CD4-positive, alpha-beta T cell treated with Interleukin-4 for 1 hour (primary cell): ENCODE results near the gene PHRF1.

Experiments used
- DNase-seq, 2 donors: peaks; one replicate each; pipeline ENCODE4 v3.0.0-alpha.2; 2020 to 2022

Gene PHRF1

GRCh38 chr11:598005-598680 is 21.9 kb downstream of the PHRF1 start:
- DNase-seq = no peak

GRCh38 chr11:601573-602245 is 25.4 kb downstream of the PHRF1 start:
- DNase-seq = no peak

GRCh38 chr11:603154-603553 is 26.9 kb downstream of the PHRF1 start:
- no peak for DNase-seq

GRCh38 chr11:605286-606129 is 29.2 kb downstream of the PHRF1 start:
- no peak for DNase-seq

- no peak for DNase-seq
Measured at GRCh38 chr11:606245-606644, 30.0 kb downstream of the PHRF1 start.

- DNase-seq = no peak
Measured at GRCh38 chr11:607020-607780, 30.9 kb downstream of the PHRF1 start.

GRCh38 chr11:607971-608659 is 31.8 kb downstream of the PHRF1 start:
- no peak for DNase-seq

- no peak for DNase-seq
Measured at GRCh38 chr11:608791-609251, 32.6 kb downstream of the PHRF1 start.

- DNase-seq = no peak
Measured at GRCh38 chr11:609341-609811, 33.1 kb downstream of the PHRF1 start.

- DNase-seq = no peak
Measured at GRCh38 chr11:610146-610801, 34.0 kb downstream of the PHRF1 start.

- no peak for DNase-seq
Measured at GRCh38 chr11:611001-611996, 35.0 kb downstream of the PHRF1 start.

- DNase-seq = peak in 1 of 2 donors; percentile 30
Measured at GRCh38 chr11:612201-612960, 36.1 kb downstream of the PHRF1 start.

GRCh38 chr11:612961-613300 is 36.7 kb downstream of the PHRF1 start:
- DNase-seq = no peak

- DNase-seq = peak; percentile 82 to 87
Measured at GRCh38 chr11:613369-613968, 37.2 kb downstream of the PHRF1 start.

GRCh38 chr11:614021-614622 is 37.9 kb downstream of the PHRF1 start:
- no peak for DNase-seq

- no peak for DNase-seq
Measured at GRCh38 chr11:614623-615503, 38.6 kb downstream of the PHRF1 start.

GRCh38 chr11:615504-616319 is 39.4 kb downstream of the PHRF1 start, which contains the start of gene IRF7:
Gene IRF7 (minus strand): TSS chr11:615950. CDS start chr11:615364, 586 bp downstream.
- peak; percentile 88 to 92 for DNase-seq
